Fibroblast of skin of right biceps (primary cell): ENCODE measurements around the gene MAK.
"Not testable (repeated sequence)": the region's sequence is repeated elsewhere in the genome, so short reads cannot be mapped to it uniquely, and the experiment has no call there.

ENCODE experiments used
- DNase-seq: peaks from one replicate; pipeline ENCODE4 v3.0.0-alpha.2; 2013

Gene MAK

DNA sequence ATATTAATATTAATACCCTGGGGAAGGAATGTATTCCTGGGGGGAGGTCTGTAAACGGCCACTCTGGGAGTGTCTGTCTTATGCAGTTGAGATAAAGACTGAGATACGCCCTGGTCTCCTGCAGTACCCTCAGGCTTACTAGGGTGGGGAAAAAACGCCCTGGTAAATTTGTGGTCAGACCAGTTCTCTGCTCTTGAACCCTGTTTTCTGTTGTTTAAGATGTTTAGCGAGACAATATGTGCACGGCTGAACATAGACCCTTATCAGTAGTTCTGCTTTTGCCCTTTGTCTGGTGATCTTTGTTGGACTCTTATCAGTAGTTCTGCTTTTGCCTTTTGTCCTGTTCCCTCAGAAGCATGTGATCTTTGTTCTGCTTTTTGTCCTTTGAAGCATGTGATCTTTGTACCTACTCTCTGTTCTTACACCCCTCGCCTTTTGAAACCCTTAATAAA is 15.5 kb upstream of the MAK start:
- DNase-seq: not testable (repeated sequence)

DNA sequence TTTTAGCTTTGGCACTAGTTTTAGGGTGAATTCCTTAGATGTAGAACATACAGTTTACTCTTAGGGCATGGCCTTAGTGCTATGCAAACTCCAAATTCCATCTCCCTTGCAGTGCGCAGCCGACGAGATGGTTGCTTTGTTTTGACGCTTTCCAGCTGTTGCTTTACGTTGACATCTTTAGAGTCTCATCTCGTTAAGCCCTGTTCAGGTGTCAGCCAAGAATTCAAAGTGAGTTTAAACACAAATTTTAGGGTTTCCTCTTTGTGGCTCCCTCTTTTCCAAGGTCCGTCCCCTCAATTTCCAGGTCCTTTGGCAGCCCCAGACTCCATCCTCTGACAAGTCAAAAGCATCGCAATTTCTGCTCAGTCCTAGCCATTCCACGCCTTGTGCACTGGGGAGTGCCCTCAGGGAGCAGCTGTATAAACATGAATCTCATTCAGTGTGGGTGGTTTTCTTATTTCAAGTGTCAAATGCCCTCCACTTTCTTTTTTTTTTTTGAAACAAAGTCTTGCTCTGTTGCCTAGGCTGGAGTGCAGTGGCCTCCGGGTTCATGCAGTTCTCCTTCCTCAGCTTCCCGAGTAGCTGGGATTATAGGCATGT is 14.1 kb upstream of the MAK start:
- no peak for DNase-seq

DNA sequence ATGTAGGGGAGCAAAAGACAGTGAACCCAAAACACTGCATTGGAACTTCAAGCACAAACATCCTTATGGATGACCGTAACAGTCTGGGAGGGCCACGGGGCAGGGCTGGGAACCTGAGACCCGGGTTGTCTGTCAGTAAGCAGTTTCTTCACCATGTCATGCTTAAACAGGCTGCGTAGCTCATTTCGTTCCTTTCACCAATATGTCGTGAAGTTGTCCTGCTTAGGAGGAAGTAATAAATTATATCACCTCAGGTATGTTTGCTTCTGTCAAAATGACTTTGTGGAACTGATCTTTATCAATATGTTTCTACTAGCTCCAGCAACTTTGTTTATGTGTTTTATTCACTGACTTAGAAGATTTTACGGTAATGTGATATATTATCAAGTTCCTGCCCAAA is 12.4 kb upstream of the MAK start:
- no peak for DNase-seq

DNA sequence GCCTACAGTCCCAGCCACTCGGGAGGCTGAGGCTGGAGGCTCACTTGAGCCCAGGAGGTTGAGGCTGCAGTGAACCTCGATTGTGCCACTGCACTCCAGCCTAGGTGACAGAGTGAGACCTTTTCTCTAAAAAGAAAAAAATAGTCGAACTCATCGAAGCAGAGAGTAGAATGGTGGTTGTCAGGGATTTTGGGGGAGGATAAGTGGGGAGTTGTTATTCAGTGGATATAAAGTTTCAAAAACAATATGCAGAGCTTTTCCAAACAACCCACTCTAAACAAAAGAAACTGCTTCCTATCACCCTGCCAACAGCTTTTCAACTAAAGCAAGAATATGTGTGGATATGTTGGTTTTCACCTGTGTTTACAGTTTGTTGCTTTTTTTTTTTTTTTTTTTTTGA is 11.6 kb upstream of the MAK start:
- DNase-seq: no peak

DNA sequence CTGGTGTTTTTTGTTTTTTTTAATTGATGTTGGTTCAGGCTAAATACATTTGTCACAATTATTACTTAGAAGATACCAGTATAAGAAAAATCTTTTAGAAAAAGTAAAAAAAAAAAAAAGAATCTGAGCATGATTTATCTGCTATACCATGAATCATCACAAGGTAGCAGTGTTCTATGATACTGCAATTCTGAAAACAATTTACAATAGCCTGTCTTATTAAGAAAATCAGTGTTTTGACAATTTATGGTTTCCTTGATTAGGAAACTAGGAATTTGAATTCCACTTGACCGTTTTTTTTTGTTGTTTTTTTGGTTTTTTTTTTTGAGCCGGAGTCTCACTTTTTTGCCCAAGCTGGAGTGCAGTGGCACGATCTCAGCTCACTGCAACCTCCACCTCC is 9.3 kb upstream of the MAK start:
- DNase-seq: no peak

DNA sequence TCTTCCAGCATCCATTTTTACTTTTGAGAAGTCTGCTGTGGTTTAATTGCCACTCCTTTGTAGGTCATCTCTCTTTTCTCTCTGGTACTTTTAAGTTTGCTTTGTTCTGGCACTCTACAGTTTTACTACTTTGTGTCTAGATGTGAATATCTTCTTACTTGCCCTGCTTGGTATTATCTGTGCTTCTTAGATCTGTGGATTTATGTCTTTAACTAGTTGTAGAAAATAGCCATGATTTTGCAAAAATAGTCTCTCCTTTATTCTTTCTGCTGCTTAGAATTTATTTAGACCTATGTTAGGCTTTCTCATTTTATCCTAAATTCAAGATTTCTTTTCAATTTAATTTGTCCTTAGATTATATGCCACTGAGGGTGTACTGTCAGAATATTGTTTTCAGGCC is 5.2 kb upstream of the MAK start:
- no peak for DNase-seq

DNA sequence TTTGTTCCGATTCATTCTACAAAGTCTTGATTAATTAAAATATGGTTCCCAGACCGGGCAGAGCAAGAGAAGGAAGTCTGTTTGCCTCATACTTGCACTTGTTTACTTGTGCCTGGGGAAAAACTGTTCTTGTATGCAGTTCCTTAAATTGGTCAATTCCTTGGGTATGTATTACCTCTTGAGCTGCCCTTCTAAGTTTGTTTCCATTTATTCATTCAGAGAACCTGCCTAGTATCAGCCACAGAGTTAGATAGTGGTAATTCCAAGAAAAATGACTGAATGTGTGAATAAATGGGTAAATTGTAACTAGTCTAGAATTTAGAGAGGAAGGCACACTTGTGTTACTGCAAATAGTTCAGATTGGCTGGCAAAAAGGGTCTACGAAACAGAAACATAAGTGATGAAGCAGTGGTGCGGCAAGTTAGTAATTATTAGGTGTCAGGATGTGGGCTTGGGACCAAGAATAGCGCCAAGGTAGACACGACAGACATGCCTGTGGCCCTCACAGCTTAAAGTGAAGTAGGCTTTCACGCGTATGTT is 525 bp upstream of the MAK start:
- DNase-seq: no peak

DNA sequence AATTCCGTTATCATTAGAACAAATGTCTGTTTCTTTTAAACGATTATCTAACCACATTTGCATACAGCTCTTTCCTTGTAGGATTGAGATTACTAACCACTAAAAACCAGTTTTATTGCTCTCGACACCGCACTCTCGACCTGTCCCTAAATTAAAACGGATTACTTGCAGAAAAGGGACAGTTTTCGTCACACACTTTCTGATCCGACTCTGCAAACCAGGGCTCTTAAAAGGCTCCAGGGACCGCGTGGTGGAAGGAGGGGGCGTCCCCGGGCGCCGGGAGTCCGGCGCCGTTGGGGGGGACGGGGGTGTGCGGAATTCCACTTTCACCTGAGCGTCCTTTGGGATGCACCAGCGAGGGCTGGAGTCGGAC is 731 bp downstream of the MAK start:
- DNase-seq: peak; percentile 4

DNA sequence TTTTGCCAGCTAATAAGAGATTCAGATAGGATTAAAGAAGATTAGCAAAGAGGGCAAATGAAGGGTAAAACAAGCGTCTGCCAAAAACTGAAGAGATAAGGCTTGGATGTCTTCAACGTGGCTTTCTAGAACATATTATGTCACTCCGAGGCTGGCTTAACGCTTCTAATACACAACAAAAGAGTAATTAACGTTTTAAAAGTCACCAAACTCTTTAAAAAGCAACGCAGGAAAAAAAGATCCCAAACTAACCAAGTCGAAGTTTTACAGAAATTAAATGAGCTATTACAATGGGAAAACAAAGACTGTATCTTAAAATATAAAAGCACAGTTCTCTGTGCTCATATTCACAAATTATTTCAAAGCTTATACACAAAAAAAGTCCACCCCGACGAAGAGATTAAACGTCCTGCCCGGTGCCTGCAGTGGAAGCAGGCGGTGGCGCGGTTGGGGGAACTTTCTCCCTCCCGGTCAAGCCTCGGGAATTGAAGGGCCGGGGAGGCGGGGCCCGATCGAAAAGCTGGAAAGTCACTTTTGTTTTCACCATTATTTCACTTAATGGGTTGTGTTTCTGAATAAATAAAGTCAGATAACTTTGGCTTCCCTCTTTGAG is 1.2 kb downstream of the MAK start:
- no peak for DNase-seq

DNA sequence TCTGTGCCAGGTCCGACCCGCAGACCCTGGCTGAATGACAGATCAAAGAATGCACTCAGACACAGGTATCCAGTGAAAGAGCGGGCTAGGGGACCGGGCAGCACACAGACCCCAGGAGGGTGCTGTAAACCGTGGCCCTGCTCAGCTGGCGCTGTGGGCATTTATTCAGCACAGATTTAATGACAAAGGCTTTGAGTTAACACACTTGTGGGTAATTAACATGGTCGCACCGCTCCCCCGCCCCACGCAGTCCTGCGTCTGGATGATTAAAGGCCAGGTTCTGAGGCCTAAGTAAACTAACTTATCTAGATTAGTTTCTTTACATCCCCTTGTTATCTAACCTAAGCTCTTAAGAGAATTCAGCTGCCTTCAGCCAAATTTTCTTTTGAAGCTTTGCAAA is 3.5 kb downstream of the MAK start:
- DNase-seq: no peak

DNA sequence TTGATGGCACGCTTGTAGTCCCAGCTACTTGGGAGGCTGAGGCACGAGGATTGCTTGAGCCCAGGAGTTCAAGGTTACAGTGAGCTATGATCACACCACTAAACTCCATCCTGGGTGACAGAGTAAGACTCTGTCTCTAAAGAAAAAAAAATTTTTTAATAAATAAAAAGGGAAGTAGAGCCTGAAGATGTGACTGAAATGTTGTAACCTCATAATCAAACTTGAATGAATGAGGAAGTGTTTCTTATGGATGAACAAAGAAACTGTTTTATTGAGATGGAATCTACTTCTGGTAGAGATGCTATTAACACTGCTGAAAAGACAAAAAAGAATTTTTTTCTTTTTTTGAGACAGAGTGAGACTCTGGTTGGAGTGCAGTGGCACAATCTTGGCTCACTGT is 6.7 kb downstream of the MAK start:
- DNase-seq: no peak

DNA sequence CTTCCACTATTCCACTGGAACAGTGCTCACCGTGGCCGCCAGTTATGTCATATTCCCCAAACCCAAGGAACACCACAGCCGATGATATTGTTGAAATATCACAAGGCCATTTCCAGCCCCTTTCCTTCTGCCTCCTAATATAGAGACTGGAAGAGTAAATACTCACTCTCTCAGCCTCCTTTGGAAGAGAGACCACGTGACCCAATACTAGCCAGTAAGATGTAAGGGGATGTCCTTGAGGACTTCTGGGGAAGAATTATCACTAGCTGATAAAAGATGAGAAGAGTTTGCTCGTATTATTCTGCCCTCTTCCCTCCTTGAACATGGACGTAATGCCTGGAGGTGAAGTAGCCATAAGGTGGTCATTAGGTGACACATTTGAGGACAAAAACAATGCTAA is 13.5 kb downstream of the MAK start:
- DNase-seq: no peak

DNA sequence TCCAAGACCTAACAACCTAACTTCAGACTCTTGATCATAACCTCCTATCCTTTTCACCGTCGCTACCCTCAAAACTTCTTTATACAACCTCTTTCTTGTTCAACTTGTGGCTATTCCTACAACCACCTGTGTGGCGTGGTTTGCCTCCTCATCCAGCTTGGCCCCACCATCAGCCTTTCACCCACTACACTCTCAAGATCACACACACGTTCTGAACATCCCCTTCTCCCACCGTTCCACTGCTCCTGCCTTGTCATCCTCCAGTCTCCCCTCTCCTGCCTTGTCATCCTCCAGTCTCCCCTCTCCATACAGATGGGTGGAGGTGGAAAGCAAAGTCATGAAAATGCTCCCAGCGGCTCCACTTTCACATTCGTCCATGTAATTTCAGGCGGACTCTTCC is 14.0 kb downstream of the MAK start:
- DNase-seq: no peak

DNA sequence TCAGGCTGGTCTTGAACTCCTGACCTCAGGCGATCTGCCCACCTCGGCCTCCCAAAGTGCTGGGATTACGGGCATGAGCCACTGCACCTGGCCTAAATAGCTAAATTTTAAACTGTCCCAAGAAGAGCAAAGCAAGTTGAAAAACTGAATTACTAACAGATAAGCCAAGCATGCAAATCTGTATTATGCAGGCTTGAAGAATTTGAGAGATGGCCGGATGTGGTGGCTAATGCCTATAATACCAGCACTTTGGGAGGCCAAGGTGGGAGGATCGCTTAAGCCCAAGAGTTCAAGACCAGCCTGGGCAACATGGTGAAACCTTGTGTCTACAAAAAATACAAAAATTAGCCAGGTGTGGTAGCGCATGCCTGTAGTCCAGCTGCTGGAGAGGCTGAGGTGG is 24.2 kb downstream of the MAK start:
- DNase-seq: not testable (repeated sequence)

DNA sequence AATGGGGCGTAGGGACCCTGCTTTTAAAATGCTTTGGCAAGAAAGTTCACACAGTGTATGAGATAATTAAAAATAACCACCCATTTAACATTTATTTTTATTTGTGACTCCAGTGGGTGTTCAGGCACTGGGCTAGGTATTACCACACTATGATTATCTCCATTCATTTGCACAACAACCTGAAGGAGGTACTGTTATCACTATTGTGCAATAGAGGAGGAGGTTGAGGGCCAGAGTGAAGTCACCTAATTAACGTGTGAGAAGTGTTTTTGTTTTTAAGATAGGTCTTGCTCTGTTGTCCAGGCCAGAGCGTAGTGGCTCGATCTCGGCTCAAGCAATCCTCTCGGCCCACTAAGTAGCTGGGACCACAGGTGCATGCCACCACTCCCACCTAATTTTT is 29.2 kb downstream of the MAK start:
- no peak for DNase-seq

DNA sequence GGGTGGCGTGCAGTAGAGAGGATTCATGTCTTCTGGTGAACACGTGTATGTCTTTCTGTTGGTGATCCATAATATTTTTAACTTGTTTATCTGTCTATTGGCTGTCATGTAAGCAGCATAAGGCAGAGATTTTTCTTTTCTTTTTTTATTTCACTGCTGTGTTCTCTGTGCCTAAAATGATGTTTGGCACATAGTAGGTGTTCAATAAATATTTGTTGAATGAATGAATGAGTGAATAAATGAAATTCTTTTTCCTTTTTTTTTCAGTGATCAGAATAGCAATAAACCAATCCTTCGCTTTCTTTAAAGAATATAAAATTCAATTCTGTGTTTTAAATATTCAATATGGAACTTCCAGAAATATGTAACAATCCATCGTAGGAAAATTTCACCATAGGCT is 30.0 kb downstream of the MAK start:
- no peak for DNase-seq

DNA sequence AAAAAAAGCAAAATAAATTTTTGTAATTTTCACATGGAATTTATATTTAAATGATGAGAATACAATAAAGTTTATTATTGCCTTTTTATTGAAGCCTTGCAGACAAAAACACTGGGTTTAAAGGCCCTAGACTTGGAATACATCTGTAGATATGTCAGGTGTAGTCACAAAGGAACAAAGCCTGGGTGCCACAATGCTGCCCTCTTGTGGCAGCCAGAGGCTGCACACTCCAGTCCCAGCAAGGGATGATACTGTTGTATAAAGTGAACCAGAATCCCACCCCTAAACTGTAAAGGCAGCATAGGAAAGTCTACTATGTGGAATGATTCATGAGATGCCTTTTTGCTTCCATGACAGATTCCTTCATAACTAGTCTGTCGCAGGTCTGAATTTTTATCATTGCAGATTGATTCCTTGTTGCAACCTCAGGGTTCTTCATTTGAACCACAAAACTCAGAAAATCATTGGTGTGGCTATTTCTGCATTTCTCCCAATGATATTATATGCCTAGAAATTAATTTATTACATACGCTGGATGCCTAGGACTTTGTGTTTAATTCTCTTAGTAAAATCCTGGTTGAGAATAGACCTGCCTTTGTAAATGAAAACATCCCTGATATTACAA is 37.0 kb downstream of the MAK start:
- DNase-seq: peak; percentile 52

DNA sequence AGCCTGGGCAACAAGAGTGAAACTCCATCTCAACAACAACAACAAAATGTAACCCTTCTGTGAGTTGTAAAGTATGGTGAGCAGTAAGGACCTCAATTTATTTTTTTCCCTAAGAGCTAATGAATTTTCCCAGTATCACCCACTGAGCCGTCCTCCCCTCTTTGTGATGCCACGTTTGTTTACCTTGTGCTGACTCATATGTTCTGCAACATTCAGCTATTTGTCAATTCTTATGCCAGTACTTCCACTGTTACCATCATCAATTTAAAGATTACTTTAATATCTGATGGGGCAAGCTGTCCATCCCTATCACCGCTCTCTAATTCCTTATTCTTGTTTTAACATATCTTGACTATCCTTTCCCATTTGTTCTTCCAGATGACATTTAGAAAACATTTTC is 37.5 kb downstream of the MAK start:
- no peak for DNase-seq

DNA sequence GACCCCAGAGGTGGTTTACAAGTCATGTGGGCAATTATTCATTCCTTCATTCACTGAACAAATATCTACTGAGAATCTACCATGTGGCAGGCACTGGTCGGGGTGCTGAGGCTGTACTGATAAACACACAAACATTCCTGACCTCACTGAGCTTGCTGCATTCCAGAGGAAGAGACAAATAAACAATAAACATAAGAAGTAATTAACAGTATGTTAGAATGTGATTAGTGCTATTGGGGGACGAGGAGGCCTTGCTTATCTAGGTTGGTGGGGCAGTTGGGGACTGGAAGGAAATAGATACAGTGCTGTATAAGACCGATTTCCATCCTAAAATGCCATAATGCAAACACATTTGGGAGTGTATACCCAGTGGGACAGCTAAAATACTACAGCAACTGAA is 44.1 kb downstream of the MAK start:
- no peak for DNase-seq

DNA sequence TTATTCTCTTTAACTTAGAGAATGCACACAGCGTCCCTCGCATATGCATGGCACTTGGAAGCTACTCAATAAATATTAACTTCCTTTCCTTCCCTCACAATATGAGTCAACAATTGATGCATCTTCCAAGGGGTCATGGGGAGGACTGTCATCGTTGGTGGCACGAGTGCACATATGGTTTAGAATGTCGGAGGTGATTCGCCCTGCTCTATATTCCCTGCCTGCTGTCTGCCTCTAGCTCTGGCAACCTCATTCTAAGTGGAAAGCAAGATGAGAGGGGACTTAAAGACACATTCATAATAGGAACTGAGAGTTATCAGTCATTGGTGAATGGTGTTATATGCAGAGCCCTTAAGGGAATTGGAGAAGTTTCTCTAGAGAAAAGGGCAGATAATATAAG is 44.6 kb downstream of the MAK start:
- no peak for DNase-seq

DNA sequence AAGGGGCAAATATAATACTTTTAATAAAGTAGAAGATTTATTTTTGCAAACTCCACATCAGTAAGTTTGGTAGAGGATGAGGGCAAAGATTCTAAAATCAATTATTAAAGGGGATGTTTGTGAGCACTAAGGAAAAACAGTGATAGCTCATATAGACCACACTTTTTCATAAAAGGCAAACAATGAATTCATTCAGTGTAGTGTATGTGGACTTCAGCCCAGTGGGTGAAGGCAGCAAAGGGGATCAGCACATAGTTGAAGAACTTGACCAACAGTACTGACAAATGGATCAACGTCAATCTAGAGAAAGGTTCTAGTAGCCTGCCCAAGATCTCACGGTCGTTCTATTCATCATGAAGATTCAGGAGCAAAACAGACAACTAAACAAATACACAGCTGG is 45.3 kb downstream of the MAK start:
- DNase-seq: no peak

DNA sequence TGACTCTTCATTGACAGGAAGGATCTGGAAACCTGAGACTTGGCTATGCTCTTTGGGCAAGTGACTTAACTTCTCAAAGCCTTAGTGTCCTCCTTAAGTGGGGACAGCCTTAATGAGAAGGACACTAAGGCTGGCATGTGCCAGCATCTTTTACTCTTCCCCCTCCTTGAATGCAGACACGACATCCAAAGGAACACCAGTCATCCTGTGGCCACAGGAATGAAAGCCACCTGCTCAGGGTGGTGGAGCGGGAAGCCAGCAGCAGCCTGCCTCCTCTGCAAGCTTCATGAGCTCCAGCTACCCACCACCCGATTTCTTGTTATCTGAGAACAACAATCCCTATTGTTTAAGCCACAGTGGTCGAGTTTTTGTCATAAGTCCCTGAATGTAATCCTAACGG is 46.2 kb downstream of the MAK start:
- DNase-seq: no peak

DNA sequence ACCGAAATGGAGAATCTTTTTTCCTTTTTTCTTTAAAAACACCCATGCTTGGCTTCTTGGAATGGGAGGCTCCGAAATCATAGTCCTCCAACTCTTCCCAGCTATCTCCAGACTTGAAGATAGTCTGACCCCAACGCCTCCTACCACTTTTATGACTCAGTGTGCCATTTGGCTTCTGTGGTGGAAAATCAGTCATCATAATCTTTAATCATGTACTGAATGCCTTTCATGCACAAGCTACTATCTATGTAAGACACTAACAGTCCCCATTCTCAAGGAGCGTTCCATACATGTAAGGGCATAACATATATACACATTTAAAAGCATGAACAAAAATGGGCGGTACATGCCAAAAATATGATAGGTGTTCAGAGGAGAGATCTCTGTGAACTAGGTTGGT is 46.7 kb downstream of the MAK start:
- DNase-seq: no peak

DNA sequence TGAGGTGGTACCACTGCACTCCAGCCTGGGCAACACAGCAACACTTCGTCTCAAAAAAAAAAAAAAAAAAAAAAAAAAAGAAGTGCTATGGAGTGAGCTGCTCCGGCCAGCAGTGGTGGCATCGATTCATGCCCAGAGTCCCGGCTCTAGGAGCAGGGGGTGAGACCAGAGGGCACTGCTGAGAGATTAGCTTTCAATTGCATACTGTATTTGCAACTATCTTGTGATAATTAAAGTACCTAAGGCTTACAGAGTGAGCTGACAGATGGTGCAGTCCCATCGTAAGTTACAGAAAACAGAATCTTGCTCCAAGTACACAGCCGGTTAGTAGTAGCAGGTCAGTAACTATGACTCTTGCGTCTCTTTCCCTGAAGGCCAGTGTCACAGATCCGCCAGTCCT is 59.3 kb downstream of the MAK start:
- DNase-seq: no peak

DNA sequence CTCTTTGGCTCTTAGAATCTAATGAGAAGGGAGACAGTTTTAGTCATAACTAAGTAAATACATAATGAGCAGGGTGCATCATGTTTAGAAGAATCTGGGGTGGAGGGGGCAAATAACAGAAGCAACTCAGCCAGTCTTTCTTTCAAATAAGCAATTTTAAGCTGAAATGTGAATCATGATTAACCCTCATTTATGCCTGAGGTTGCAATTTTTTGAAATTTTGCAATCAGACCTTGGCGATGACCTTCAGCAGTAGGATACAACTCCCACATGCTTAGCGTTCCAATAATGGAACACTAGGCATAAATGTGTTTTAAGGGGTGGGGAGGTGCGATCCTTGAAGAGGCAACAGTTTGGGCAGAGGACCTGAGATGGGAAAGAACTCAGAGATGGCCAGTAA is 60.1 kb downstream of the MAK start:
- DNase-seq: no peak
